ENCODE measurements around the gene OR13F1. TPM values are rescaled to one million over a fixed set of nuclear protein-coding genes. Genes with fewer than 3 reads are reported as not detected.

The OR13F1 gene, protein sequence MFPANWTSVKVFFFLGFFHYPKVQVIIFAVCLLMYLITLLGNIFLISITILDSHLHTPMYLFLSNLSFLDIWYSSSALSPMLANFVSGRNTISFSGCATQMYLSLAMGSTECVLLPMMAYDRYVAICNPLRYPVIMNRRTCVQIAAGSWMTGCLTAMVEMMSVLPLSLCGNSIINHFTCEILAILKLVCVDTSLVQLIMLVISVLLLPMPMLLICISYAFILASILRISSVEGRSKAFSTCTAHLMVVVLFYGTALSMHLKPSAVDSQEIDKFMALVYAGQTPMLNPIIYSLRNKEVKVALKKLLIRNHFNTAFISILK
- total RNA-seq, result not detected

DNA sequence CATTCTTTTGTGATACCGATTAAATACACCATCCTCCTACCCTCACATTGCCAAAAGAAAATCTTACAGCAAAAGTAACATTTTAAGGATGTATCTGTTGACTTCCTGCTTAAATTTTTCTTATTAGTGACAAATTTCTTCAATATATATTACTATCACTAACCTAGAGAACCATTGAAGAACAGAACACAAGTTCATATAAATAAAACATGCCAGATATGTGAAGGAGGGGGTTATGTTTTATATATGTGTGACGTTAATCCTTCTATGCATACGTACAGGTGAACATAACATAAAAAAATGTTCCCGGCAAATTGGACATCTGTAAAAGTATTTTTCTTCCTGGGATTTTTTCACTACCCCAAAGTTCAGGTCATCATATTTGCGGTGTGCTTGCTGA is at the start of gene OR13F1:
OR13F1 (plus strand) TSS at position 301 of the 400 bp plus-strand sequence; CDS start at position 301, 0 bp downstream.
- H3K9me3 ChIP-seq, result no peaks in the 10 kb centered on the region
- no peaks in the 10 kb centered on the region for H3K36me3 ChIP-seq
- no peak within 1 kb of the TSS for H3K4me3 ChIP-seq
- TF ChIP-seq POLR2A (IDR thresholded peaks at IDR 0.05), result no peak
- TF ChIP-seq POLR2AphosphoS5 (IDR thresholded peaks at IDR 0.05), result no peak
- TF ChIP-seq, protein P1, sequence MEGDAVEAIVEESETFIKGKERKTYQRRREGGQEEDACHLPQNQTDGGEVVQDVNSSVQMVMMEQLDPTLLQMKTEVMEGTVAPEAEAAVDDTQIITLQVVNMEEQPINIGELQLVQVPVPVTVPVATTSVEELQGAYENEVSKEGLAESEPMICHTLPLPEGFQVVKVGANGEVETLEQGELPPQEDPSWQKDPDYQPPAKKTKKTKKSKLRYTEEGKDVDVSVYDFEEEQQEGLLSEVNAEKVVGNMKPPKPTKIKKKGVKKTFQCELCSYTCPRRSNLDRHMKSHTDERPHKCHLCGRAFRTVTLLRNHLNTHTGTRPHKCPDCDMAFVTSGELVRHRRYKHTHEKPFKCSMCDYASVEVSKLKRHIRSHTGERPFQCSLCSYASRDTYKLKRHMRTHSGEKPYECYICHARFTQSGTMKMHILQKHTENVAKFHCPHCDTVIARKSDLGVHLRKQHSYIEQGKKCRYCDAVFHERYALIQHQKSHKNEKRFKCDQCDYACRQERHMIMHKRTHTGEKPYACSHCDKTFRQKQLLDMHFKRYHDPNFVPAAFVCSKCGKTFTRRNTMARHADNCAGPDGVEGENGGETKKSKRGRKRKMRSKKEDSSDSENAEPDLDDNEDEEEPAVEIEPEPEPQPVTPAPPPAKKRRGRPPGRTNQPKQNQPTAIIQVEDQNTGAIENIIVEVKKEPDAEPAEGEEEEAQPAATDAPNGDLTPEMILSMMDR (IDR thresholded peaks at IDR 0.05), result no peak
- no peak for DNase-seq (ENCODE audit: low spot score)
- WGBS, result 92% methylated on average over 5 of the region's 5 CpGs
- no peaks in the 10 kb centered on the region for H3K27me3 ChIP-seq (replicated peaks; ENCODE audit: insufficient read depth)
- no peaks in the 10 kb centered on the region for H3K4me1 ChIP-seq (replicated peaks)
- H3K27ac ChIP-seq, result no peak within 1 kb of the TSS
- intact Hi-C loops (cut with DNase I), result no loop called here

DNA sequence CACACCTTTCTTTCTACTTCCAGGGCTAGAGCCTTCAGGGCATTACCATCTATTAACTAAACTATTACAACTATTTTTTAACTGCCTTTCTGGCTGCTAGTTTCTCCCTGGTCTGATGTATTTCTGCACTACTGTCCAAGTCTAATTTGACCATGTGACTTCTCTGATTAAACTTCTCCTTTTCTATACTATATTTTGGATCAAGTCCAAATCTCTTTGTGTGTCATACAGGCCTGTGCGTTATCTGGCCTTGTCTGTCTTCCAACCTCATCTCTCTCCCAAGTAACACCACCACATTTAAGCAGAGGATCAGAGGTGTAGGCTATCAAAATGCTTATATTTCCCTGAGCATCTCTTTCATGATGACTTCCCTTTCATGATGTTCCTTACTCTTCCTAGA is 47.2 kb upstream of the OR13F1 start:
- intact Hi-C loops (cut with DNase I), result no loop called here
- 41% methylated on average over 1 of the region's 1 CpG for WGBS
- no peak for DNase-seq (ENCODE audit: low spot score)
- Histone ChIP-seq H3K4me1 (replicated peaks) (no peaks in the 10 kb centered on the region), H3K9me3 (no peaks in the 10 kb centered on the region), H3K27me3 (replicated peaks; ENCODE audit: insufficient read depth) (no peaks in the 10 kb centered on the region), H3K4me3 (no peak overlapping the region), H3K27ac (no peak overlapping the region), H3K36me3 (no peaks in the 10 kb centered on the region)
- no peak for TF ChIP-seq POLR2A (IDR thresholded peaks at IDR 0.05)
- TF ChIP-seq, protein P1 (IDR thresholded peaks at IDR 0.05), result no peak
- no peak for TF ChIP-seq POLR2AphosphoS5 (IDR thresholded peaks at IDR 0.05)

DNA sequence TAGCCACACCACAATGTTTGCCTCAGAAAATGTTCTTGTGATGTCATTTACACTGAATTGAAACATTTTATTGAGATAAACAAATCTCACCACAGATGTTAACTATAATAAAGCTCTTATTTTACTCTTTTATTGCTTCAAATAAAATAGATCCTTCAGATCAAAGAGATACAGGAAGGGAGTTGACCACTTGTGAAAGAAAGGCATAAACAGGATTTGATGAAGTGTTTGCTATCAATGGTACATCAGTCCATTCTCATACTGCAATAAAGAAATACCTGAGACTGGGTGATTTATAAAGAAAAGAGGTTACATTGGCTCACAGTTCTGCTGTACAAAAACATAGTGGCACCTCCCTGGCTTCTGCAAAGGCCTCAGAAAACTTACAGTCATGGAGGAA is 40.2 kb upstream of the OR13F1 start:
- no peak overlapping the region for H3K4me3 ChIP-seq
- no peak overlapping the region for H3K27ac ChIP-seq
- H3K4me1 ChIP-seq (replicated peaks), result no peaks in the 10 kb centered on the region
- no peaks in the 10 kb centered on the region for H3K9me3 ChIP-seq
- DNase-seq (ENCODE audit: low spot score), result no peak
- no peaks in the 10 kb centered on the region for H3K36me3 ChIP-seq
- no peak for TF ChIP-seq POLR2AphosphoS5 (IDR thresholded peaks at IDR 0.05)
- TF ChIP-seq POLR2A (IDR thresholded peaks at IDR 0.05), result no peak
- TF ChIP-seq, protein P1 (IDR thresholded peaks at IDR 0.05), result no peak
- intact Hi-C loops (cut with DNase I), result no loop called here
- no peaks in the 10 kb centered on the region for H3K27me3 ChIP-seq (replicated peaks; ENCODE audit: insufficient read depth)

DNA sequence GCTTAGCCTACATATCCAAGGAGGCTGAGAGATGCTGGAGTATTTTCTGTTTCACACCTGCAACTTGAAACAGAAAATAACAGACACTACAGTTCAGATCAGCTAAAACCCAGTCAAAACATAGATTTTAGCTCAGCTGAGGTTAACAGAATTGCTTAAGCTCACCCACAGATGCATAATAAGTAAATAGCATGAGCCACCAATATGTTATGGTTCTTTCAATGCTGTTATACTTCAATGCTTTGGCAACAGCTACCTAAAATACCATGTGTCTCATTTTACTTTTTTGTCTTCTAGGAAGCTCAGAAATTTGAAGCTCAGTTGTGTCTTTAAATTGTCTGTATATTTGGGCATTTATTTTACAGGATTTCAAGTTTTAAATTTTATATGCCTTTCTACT is 35.8 kb upstream of the OR13F1 start:
- intact Hi-C loops (cut with DNase I), result no loop called here
- Histone ChIP-seq H3K4me1 (replicated peaks) (no peaks in the 10 kb centered on the region), H3K27me3 (replicated peaks; ENCODE audit: insufficient read depth) (no peaks in the 10 kb centered on the region), H3K9me3 (no peaks in the 10 kb centered on the region), H3K36me3 (no peaks in the 10 kb centered on the region), H3K27ac (no peak overlapping the region), H3K4me3 (no peak overlapping the region)
- no peak for DNase-seq (ENCODE audit: low spot score)
- TF ChIP-seq POLR2A (IDR thresholded peaks at IDR 0.05) (no peak), POLR2AphosphoS5 (IDR thresholded peaks at IDR 0.05) (no peak)
- TF ChIP-seq, protein P1 (IDR thresholded peaks at IDR 0.05), result no peak

DNA sequence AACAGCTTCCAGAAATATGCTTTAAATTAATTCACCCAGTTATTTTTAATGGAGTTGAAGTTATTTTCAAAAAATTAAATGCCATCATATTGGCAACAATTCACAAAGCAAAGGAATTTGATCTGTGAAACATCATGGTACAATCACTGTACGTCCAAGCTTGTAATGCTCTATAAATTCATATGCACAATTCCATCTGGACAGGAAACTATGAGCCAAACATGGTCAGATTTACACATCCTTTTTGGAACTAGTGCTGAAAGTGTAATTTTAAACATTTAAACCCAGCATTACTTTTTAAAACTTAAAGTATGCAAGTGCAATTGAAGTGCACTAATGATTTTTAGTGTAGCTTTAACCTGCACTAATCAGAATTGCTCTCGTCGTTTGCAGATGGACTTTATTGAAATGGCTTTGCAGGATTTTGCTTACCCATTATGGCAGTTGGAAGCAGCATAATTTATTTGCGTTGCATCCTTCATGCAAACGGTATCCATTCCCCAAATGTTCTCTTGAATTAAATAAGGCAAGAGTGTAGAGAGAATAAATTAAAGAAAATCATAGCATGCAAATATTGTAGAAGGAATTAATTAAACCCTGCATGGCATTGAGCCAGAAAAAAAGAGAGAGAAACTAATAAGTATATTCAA is 21.0 kb upstream of the OR13F1 start:
- TF ChIP-seq, protein P1 (IDR thresholded peaks at IDR 0.05), result no peak
- no peak for TF ChIP-seq POLR2A (IDR thresholded peaks at IDR 0.05)
- no peak for TF ChIP-seq POLR2AphosphoS5 (IDR thresholded peaks at IDR 0.05)
- no peak overlapping the region for H3K27ac ChIP-seq
- no peak overlapping the region for H3K4me3 ChIP-seq
- H3K4me1 ChIP-seq (replicated peaks), result no peaks in the 10 kb centered on the region
- H3K9me3 ChIP-seq, result no peaks in the 10 kb centered on the region
- intact Hi-C loops (cut with DNase I), result no loop called here
- WGBS, result 63% methylated on average over 5 of the region's 5 CpGs
- no peaks in the 10 kb centered on the region for H3K27me3 ChIP-seq (replicated peaks; ENCODE audit: insufficient read depth)
- H3K36me3 ChIP-seq, result no peaks in the 10 kb centered on the region
- DNase-seq (ENCODE audit: low spot score), result no peak

Data from prostate gland (tissue), 2 donors.